ENCODE results near the gene GCK.

The GCK gene

DNA sequence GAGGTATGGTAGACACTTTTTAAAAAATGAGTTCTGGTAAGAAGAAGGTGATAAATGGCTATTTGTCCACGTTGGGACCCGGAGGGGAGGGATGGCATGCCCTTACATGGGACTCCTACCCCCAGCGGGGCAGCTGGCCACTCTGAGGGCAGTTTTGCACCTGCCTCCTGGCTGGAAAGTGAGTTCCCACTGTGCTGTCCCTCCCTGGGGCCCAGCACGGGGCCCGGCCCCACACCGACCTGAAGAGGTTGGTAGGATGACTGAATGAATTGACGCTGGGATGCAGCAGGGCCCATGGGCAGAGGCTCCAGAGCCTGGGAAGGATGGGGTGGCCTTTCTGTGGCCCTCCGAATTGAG, 85.7 kb downstream of the GCK start:
- no peak for DNase-seq

GRCh38 chr7:44102846-44103565, 86.2 kb downstream of the GCK start:
- no peak for DNase-seq

GRCh38 chr7:44101966-44102845, 87.0 kb downstream of the GCK start:
- peak; percentile 92 for DNase-seq

- no peak for DNase-seq
Measured at GRCh38 chr7:44101303-44101965, 87.8 kb downstream of the GCK start.

DNA sequence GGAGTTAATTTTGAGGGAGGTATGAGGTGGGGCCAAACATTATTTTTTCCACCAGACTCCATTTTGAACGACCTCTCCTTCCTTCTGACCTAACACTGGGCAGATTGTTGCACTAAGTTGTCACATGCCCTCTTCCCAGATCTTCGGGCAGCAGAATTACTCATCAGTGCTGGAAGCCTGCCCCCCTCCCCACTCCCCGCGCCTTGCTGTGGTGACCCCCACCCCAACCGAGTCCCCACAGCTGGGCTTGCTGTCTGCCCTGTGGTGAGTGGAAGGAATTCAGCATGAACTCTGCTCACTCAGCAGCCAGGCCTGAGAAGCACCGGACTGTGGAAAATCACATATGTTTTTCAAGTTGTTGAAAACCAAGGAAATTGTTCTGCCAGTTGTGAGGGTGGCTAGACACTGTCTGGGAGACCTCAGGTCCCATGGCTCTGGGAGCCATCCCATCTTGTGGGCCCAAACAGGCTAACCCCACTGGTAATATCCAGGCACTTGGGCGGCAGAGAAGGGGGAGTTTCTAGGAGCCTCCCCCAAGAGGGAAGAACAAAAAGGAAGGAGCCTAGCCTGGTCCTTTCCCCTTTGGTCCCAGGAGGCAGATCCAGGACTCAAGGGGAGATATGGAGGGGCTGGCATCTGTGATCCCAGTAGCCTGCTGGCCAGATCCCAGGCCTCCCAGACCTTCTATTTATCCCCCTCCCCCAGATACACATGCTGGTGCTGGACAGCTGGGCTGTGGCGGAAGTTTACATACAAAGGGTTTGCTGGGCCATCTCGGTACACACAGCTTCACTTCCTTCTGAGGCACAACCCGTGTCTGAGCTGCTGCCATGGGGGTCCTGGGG, 88.6 kb downstream of the GCK start:
- peak; percentile 89 for DNase-seq

GRCh38 chr7:44099669-44100068, 89.6 kb downstream of the GCK start:
- DNase-seq = peak; percentile 58

- no peak for DNase-seq
Measured at GRCh38 chr7:44098092-44099068, 90.9 kb downstream of the GCK start.

- DNase-seq = no peak
Measured at GRCh38 chr7:44097064-44097932, 91.9 kb downstream of the GCK start.

GRCh38 chr7:44096326-44096881, 92.8 kb downstream of the GCK start:
- no peak for DNase-seq

DNA sequence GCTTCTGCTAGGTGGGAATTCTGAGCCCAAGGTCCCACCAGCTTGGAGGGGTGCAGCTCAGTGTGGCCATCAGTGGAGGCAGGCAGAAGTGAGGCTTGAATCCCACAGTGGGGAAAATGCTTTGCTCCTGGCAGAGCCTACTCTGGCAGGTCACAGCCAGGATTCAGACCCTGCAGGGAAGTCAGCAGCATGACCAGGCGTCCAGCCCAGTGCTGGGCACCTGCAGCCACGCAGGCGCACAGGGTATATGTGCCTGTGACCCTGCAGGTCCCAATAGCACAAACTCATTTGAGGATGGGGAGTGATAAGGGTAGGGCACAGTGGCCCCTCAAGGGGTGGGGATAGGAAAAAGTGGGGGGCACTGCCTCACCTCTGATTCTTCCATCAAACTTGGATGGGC, 93.5 kb downstream of the GCK start:
- no peak for DNase-seq

- DNase-seq = no peak
Measured at GRCh38 chr7:44094883-44095592, 94.2 kb downstream of the GCK start.

- no peak for DNase-seq
Measured at GRCh38 chr7:44094365-44094764, 94.9 kb downstream of the GCK start.
